Peyer's patch (tissue), 4 donors: Measurements from ENCODE around the gene SLC36A1.

ENCODE experiments used
- POLR2A ChIP-seq, 2 donors: fragments of 450-650 bp; IDR thresholded peaks; one replicate each; pipeline ENCODE4 v1.5.1; 2017; ENCODE audit warnings: antibody characterized with exemption in 2 of 2, mild to moderate bottlenecking in 2 of 2, moderate library complexity in 2 of 2
- TF ChIP-seq, protein P1 (sequence below), 6 experiments: fragments of 450-650 bp in 4 of 6; fragments of 200-600 bp in 2 of 6; sonication (generic) in 1 of 6; IDR thresholded peaks; one replicate each; pipeline ENCODE4 v1.5.1; 2017 to 2019; ENCODE audit warnings: antibody characterized with exemption in 6 of 6, mild to moderate bottlenecking in 3 of 6, moderate library complexity in 1 of 6

- TF ChIP-seq, protein P1, sequence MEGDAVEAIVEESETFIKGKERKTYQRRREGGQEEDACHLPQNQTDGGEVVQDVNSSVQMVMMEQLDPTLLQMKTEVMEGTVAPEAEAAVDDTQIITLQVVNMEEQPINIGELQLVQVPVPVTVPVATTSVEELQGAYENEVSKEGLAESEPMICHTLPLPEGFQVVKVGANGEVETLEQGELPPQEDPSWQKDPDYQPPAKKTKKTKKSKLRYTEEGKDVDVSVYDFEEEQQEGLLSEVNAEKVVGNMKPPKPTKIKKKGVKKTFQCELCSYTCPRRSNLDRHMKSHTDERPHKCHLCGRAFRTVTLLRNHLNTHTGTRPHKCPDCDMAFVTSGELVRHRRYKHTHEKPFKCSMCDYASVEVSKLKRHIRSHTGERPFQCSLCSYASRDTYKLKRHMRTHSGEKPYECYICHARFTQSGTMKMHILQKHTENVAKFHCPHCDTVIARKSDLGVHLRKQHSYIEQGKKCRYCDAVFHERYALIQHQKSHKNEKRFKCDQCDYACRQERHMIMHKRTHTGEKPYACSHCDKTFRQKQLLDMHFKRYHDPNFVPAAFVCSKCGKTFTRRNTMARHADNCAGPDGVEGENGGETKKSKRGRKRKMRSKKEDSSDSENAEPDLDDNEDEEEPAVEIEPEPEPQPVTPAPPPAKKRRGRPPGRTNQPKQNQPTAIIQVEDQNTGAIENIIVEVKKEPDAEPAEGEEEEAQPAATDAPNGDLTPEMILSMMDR (IDR thresholded peaks at IDR 0.05) = no peak
- TF ChIP-seq POLR2A (IDR thresholded peaks at IDR 0.05) = no peak
These were observed 51.2 kb downstream of the SLC36A1 start for GRCh38 chr5:151498395-151499155.
